Measurements from ENCODE around the gene ARL2.

DNA sequence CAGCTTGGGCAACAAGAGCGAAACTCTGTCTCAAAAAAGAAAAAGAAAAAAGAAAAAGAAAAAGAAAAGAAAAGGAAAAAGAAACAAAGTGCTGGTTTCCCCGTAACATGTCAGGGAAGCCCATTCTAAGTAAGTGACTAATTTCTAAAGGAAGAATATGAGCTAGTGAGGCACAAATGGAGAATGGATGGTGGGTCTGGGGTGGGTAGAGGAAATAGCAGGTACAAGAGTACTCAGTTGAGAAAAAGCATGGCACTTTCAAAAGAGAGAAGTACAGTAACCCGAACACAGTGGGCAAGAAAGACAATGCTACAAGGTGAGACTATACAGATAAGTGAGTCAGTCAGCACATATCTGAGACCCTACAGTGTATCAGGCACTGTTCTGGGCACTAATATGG is 46.6 kb upstream of the ARL2 start:
- TF ChIP-seq, protein P1, sequence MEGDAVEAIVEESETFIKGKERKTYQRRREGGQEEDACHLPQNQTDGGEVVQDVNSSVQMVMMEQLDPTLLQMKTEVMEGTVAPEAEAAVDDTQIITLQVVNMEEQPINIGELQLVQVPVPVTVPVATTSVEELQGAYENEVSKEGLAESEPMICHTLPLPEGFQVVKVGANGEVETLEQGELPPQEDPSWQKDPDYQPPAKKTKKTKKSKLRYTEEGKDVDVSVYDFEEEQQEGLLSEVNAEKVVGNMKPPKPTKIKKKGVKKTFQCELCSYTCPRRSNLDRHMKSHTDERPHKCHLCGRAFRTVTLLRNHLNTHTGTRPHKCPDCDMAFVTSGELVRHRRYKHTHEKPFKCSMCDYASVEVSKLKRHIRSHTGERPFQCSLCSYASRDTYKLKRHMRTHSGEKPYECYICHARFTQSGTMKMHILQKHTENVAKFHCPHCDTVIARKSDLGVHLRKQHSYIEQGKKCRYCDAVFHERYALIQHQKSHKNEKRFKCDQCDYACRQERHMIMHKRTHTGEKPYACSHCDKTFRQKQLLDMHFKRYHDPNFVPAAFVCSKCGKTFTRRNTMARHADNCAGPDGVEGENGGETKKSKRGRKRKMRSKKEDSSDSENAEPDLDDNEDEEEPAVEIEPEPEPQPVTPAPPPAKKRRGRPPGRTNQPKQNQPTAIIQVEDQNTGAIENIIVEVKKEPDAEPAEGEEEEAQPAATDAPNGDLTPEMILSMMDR (conservative IDR thresholded peaks at IDR 0.05; ENCODE audit: low read depth, low read length), result no peak
- no peak for TF ChIP-seq EZH2 (IDR thresholded peaks at IDR 0.05; ENCODE audit: low read length, unreplicated experiment)
- TF ChIP-seq EZH2phosphoT487 (IDR thresholded peaks at IDR 0.05; ENCODE audit: borderline replicate concordance, low read length), result no peak

Data from PC-3 (cell line).